Astrocyte (in vitro differentiated cells and primary cell): ENCODE data around the gene DNAH9. TPM values are rescaled to one million over a fixed set of nuclear protein-coding genes. Genes with fewer than 3 reads are reported as not detected.

Experiments used
- DNase-seq: peaks from one replicate; pipeline ENCODE4 v3.0.0-alpha.2; 2010; ENCODE audit warnings: low read depth
- FAIRE-seq: peaks from 2 replicates; lab custom pipeline; 2011; peaks lifted over from hg19 to GRCh38; lab: Jason Lieb, UNC
- H2AFZ ChIP-seq: 2 replicates; pipeline ENCODE4 v1.6.0; 2012; ENCODE audit warnings: low read depth, low read length, inconsistent platforms
- H3K27ac ChIP-seq: 2 replicates; pipeline ENCODE4 v1.5.1; 2011; ENCODE audit warnings: low read depth, low read length, inconsistent platforms
- H3K27me3 ChIP-seq: 2 replicates; pipeline ENCODE4 v1.6.0; 2011; ENCODE audit warnings: low read length, inconsistent platforms; ENCODE audit not compliant: insufficient read depth
- H3K36me3 ChIP-seq: 2 replicates; pipeline ENCODE4 v1.5.1; 2011; ENCODE audit warnings: low read length, inconsistent platforms; ENCODE audit not compliant: insufficient read depth
- H3K4me1 ChIP-seq: 2 replicates; pipeline ENCODE4 v1.5.1; 2011; ENCODE audit warnings: low read length, inconsistent platforms; ENCODE audit not compliant: insufficient read depth
- H3K4me2 ChIP-seq: 2 replicates; pipeline ENCODE4 v1.6.0; 2012; ENCODE audit warnings: low read length, inconsistent platforms
- H3K4me3 ChIP-seq: 2 replicates; pipeline ENCODE4 v1.5.1; 2011; ENCODE audit warnings: low read depth, mild to moderate bottlenecking, low read length, inconsistent platforms; ENCODE audit not compliant: insufficient read depth
- H3K79me2 ChIP-seq: 2 replicates; pipeline ENCODE4 v1.6.0; 2012; ENCODE audit warnings: mild to moderate bottlenecking, low read length, inconsistent platforms; ENCODE audit not compliant: insufficient read depth
- H3K9ac ChIP-seq: 2 replicates; pipeline ENCODE4 v1.6.0; 2012; ENCODE audit warnings: mild to moderate bottlenecking, low read length, inconsistent platforms
- H3K9me3 ChIP-seq: 2 replicates; pipeline ENCODE4 v1.5.1; 2012; ENCODE audit warnings: low read depth, mild to moderate bottlenecking, low read length, inconsistent platforms; ENCODE audit not compliant: insufficient read depth
- H4K20me1 ChIP-seq: 2 replicates; pipeline ENCODE4 v1.6.0; 2012; ENCODE audit warnings: low read length, inconsistent platforms; ENCODE audit not compliant: insufficient read depth
- H3K27ac Mint-ChIP-seq: one replicate; pipeline ENCODE4 v1.8.0; 2021; ENCODE audit warnings: mild to moderate bottlenecking, mixed read lengths; ENCODE audit not compliant: unreplicated experiment
- H3K27me3 Mint-ChIP-seq: one replicate; pipeline ENCODE4 v1.8.0; 2021; ENCODE audit warnings: low read depth, mixed read lengths; ENCODE audit not compliant: unreplicated experiment
- H3K36me3 Mint-ChIP-seq: one replicate; pipeline ENCODE4 v1.8.0; 2021; ENCODE audit warnings: low read depth, mixed read lengths; ENCODE audit not compliant: unreplicated experiment
- H3K4me1 Mint-ChIP-seq: one replicate; pipeline ENCODE4 v1.8.0; 2021; ENCODE audit warnings: low read depth, mixed read lengths; ENCODE audit not compliant: unreplicated experiment
- H3K4me3 Mint-ChIP-seq: one replicate; pipeline ENCODE4 v1.8.0; 2021; ENCODE audit warnings: mild to moderate bottlenecking, moderate library complexity, mixed read lengths; ENCODE audit not compliant: unreplicated experiment
- H3K9me3 Mint-ChIP-seq: one replicate; pipeline ENCODE4 v1.8.0; 2021; ENCODE audit warnings: mild to moderate bottlenecking, mixed read lengths; ENCODE audit not compliant: unreplicated experiment
- EZH2 ChIP-seq: IDR thresholded peaks from 2 replicates; pipeline ENCODE4 v1.6.1; 2012; ENCODE audit warnings: mild to moderate bottlenecking, low read length, inconsistent platforms; ENCODE audit not compliant: insufficient read depth
- total RNA-seq: library from RNA; stranded (reverse); gene quantifications from 2 replicates; pipeline ENCODE4 v1.2.1, GENCODE V29; 2021
- TF ChIP-seq, protein P1 (sequence below): IDR thresholded peaks from 2 replicates; pipeline ENCODE4 v1.5.1; 2011; ENCODE audit warnings: low read depth, mild to moderate bottlenecking, inconsistent platforms, low read length, moderate library complexity; ENCODE audit not compliant: insufficient read depth

Gene DNAH9
- total RNA-seq, 1 donor from 2014 or later, result not detected

DNA sequence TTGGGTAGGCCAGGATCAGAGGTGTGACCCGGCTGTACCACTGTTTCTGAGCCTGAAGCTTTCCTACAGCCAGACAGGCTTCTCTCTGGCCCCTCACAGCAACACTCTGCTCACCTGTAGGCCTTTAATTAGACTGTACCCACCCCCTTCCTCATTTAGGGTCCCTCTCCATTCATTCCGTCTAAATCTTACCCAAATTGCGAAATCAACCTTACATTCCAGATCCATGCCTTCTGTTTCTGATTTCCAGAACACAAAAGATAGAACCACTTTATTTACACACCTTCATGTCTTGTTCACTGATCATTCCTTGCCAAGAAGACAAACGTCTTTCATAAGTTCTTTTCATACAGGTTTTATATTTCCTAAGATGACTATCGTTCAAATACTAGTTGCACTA is 238.2 kb downstream of the DNAH9 start:
- H3K36me3 ChIP-seq, result no peaks in the 10 kb centered on the region
- Mint-ChIP-seq H3K4me1 (no peaks in the 10 kb centered on the region), H3K27ac (no peak overlapping the region), H3K27me3 (no peaks in the 10 kb centered on the region), H3K4me3 (no peak overlapping the region), H3K36me3 (no peaks in the 10 kb centered on the region), H3K9me3 (peaks cover 9% of the 10 kb centered on the region)
- no peak overlapping the region for H3K9ac ChIP-seq
- no peaks in the 10 kb centered on the region for H3K79me2 ChIP-seq
- no peak overlapping the region for H3K4me2 ChIP-seq
- H3K27ac ChIP-seq, result no peak overlapping the region
- H2AFZ ChIP-seq, result no peak overlapping the region
- H3K27me3 ChIP-seq, result no peaks in the 10 kb centered on the region
- FAIRE-seq (no peak), DNase-seq (no peak)
- H3K4me3 ChIP-seq, result no peak overlapping the region
- no peaks in the 10 kb centered on the region for H3K9me3 ChIP-seq
- TF ChIP-seq, protein P1, sequence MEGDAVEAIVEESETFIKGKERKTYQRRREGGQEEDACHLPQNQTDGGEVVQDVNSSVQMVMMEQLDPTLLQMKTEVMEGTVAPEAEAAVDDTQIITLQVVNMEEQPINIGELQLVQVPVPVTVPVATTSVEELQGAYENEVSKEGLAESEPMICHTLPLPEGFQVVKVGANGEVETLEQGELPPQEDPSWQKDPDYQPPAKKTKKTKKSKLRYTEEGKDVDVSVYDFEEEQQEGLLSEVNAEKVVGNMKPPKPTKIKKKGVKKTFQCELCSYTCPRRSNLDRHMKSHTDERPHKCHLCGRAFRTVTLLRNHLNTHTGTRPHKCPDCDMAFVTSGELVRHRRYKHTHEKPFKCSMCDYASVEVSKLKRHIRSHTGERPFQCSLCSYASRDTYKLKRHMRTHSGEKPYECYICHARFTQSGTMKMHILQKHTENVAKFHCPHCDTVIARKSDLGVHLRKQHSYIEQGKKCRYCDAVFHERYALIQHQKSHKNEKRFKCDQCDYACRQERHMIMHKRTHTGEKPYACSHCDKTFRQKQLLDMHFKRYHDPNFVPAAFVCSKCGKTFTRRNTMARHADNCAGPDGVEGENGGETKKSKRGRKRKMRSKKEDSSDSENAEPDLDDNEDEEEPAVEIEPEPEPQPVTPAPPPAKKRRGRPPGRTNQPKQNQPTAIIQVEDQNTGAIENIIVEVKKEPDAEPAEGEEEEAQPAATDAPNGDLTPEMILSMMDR, result no peak
- no peak for TF ChIP-seq EZH2
- no peaks in the 10 kb centered on the region for H3K4me1 ChIP-seq
- no peaks in the 10 kb centered on the region for H4K20me1 ChIP-seq

DNA sequence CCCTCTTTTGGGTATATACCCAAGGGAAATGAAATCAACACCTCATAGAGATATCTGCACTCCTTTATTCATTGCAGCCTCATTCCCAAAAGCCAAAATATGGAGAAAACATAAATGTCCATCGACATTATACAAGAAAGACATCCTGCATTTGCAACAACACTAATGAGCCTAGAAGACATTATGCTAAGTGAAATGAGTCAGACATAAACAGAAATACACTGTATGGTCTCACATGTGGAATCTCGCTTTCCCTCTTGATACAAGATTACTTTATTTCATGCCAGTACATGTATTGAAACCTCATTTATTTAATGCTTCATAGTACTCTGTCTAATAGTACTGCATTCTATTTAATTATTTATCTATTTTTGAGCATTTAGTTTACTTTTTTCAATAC is 241.8 kb downstream of the DNAH9 start:
- Histone ChIP-seq H3K4me3 (no peak overlapping the region), H3K9me3 (no peaks in the 10 kb centered on the region), H3K27me3 (no peaks in the 10 kb centered on the region), H3K79me2 (no peaks in the 10 kb centered on the region), H4K20me1 (no peaks in the 10 kb centered on the region), H3K4me1 (no peaks in the 10 kb centered on the region), H3K4me2 (no peak overlapping the region), H3K9ac (no peak overlapping the region), H3K27ac (no peak overlapping the region), H2AFZ (no peak overlapping the region), H3K36me3 (no peaks in the 10 kb centered on the region)
- Mint-ChIP-seq H3K9me3 (peaks cover 4% of the 10 kb centered on the region), H3K27me3 (no peaks in the 10 kb centered on the region), H3K4me1 (no peaks in the 10 kb centered on the region), H3K4me3 (no peak overlapping the region), H3K36me3 (no peaks in the 10 kb centered on the region), H3K27ac (no peak overlapping the region)
- no peak for TF ChIP-seq EZH2
- TF ChIP-seq, protein P1, result no peak
- DNase-seq, result no peak
- no peak for FAIRE-seq

DNA sequence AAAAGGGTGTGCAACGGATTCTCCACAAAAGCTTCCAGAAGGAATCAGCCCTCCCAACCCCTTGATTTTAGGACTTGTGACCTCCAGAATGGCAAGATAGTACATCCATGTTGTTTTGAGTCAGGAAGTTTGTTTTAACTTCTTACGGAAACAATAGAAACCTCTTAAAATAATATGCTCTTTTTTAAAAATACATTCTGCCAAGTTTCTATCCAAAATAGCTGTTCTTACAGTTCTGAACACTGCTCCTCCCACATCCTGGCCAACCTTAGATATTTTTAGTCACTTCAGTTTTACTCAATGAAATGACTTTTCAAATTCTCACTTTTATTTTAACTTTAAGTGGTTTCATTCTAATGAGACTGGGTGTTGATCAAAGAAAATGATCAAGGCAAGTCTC is 242.6 kb downstream of the DNAH9 start:
- Histone ChIP-seq H3K9me3 (no peaks in the 10 kb centered on the region), H3K4me3 (no peak overlapping the region), H3K27ac (no peak overlapping the region), H4K20me1 (no peaks in the 10 kb centered on the region), H3K36me3 (no peaks in the 10 kb centered on the region), H3K4me2 (no peak overlapping the region), H3K79me2 (no peaks in the 10 kb centered on the region), H3K4me1 (no peaks in the 10 kb centered on the region), H3K27me3 (no peaks in the 10 kb centered on the region), H3K9ac (no peak overlapping the region), H2AFZ (no peak overlapping the region)
- DNase-seq (no peak), FAIRE-seq (no peak)
- Mint-ChIP-seq H3K9me3 (peaks cover 1% of the 10 kb centered on the region), H3K4me1 (no peaks in the 10 kb centered on the region), H3K27me3 (no peaks in the 10 kb centered on the region), H3K27ac (no peak overlapping the region), H3K36me3 (no peaks in the 10 kb centered on the region), H3K4me3 (no peak overlapping the region)
- no peak for TF ChIP-seq EZH2
- TF ChIP-seq, protein P1, result no peak
